Coronary artery (tissue), 2 donors: ENCODE measurements around the gene FAM199X.
A peak's percentile ranks its signal among the peaks of the same experiment; 100 is the strongest.

ENCODE experiments used
- DNase-seq: peaks from one replicate; pipeline ENCODE4 v3.0.0-alpha.2; 2017; ENCODE audit warnings: low spot score
- H3K27ac ChIP-seq, 2 donors: fragments of 200-600 bp; sonication (generic); one replicate each; pipeline ENCODE4 v1.5.1; 2016 to 2019
- H3K4me3 ChIP-seq: fragments of 200-600 bp; sonication (generic); 2 replicates; pipeline ENCODE4 v1.5.1; 2016; ENCODE audit warnings: mild to moderate bottlenecking, moderate library complexity
- CTCF ChIP-seq: fragments of 200-600 bp; sonication (generic); IDR thresholded peaks from one replicate; pipeline ENCODE4 v1.5.1; 2019; ENCODE audit warnings: antibody characterized with exemption

Gene FAM199X

GRCh38 chrX:104165894-104166734, at the start of gene FAM199X:
Gene FAM199X, plus strand, starts transcription at chrX:104166453. Its CDS starts 333 bp downstream, at chrX:104166786.
- TF ChIP-seq CTCF, result peak; percentile 64
- DNase-seq, result peak; percentile 91
- Histone ChIP-seq H3K27ac (peak within 1 kb of the TSS; percentile 76 to 91), H3K4me3 (peak within 1 kb of the TSS; percentile 80)

- H3K4me3 ChIP-seq, result no peak overlapping the region
- TF ChIP-seq CTCF, result no peak
- H3K27ac ChIP-seq, result no peak overlapping the region
- DNase-seq, result no peak
These were observed 48.5 kb upstream of the FAM199X start for GRCh38 chrX:104117759-104118158.

GRCh38 chrX:104118765-104119164, 47.5 kb upstream of the FAM199X start:
- Histone ChIP-seq H3K27ac (no peak overlapping the region), H3K4me3 (no peak overlapping the region)
- no peak for DNase-seq
- TF ChIP-seq CTCF, result no peak

- no peak overlapping the region for H3K4me3 ChIP-seq
- no peak overlapping the region for H3K27ac ChIP-seq
- no peak for DNase-seq
- TF ChIP-seq CTCF, result no peak
These were observed 43.4 kb upstream of the FAM199X start for GRCh38 chrX:104122829-104123228.

GRCh38 chrX:104126856-104127255, 39.4 kb upstream of the FAM199X start:
- DNase-seq, result no peak
- no peak for TF ChIP-seq CTCF
- no peak overlapping the region for H3K4me3 ChIP-seq
- no peak overlapping the region for H3K27ac ChIP-seq

GRCh38 chrX:104130808-104131207, 35.4 kb upstream of the FAM199X start:
- no peak for DNase-seq
- TF ChIP-seq CTCF, result no peak
- Histone ChIP-seq H3K27ac (no peak overlapping the region), H3K4me3 (no peak overlapping the region)
